HepG2 (cell line): ENCODE data around the gene WDR35. TPM values are rescaled to one million over a fixed set of nuclear protein-coding genes. Genes with fewer than 3 reads are reported as not detected.

Experiments
- ASH2L ChIP-seq: fragments of 300-600, 200-600 bp; sonication (generic); IDR thresholded peaks from 2 replicates; pipeline ENCODE4 v1.7.0; 2017; ENCODE audit warnings: low read depth, mild to moderate bottlenecking, moderate library complexity, mixed read lengths, low read length; ENCODE audit not compliant: insufficient read length
- CREB1 ChIP-seq, 2 experiments: fragments of 450-650 bp in 1 of 2; IDR thresholded peaks; 2 replicates each; pipeline ENCODE4 v1.6.1; 2016 to 2017; ENCODE audit warnings: control low read depth in 1 of 2, mild to moderate bottlenecking in 1 of 2, missing compliant biosample characterization in 1 of 2, missing genetic modification characterization in 1 of 2
- ESRRA ChIP-seq: sonication (generic); formaldehyde crosslinking; IDR thresholded peaks from 2 replicates; pipeline ENCODE4 v1.5.1; 2020; ENCODE audit warnings: mild to moderate bottlenecking, low read depth, missing genetic modification reagents
- FOSL2 ChIP-seq: sonication (generic); formaldehyde crosslinking; IDR thresholded peaks from 2 replicates; pipeline ENCODE4 v1.4.0; 2020; ENCODE audit warnings: missing genetic modification reagents
- FOXA1 ChIP-seq, 2 experiments: fragments of 450-650 bp in 1 of 2; sonication (generic) in 1 of 2; formaldehyde crosslinking in 1 of 2; IDR thresholded peaks; 2 replicates each; pipeline versions ENCODE4 v1.4.0 to v1.6.1; 2016 to 2020; ENCODE audit warnings: missing genetic modification reagents in 1 of 2
- HOXA9 ChIP-seq: sonication (generic); formaldehyde crosslinking; IDR thresholded peaks from 2 replicates; pipeline ENCODE4 v1.8.1; 2022; ENCODE audit warnings: missing genetic modification reagents, mild to moderate bottlenecking, moderate library complexity, borderline replicate concordance
- NFKB2 ChIP-seq: sonication (generic); formaldehyde crosslinking; IDR thresholded peaks from 2 replicates; pipeline ENCODE4 v1.4.0; 2020; ENCODE audit warnings: missing genetic modification reagents, borderline replicate concordance
- PITX1 ChIP-seq: sonication (generic); formaldehyde crosslinking; IDR thresholded peaks from 2 replicates; pipeline ENCODE4 v1.5.1; 2020; ENCODE audit warnings: mild to moderate bottlenecking, missing genetic modification reagents
- SKI ChIP-seq: fragments of 450-650 bp; IDR thresholded peaks from one replicate; pipeline ENCODE4 v1.6.1; 2018; ENCODE audit warnings: mild to moderate bottlenecking; ENCODE audit not compliant: partially characterized antibody
- SOX5 ChIP-seq: IDR thresholded peaks from 2 replicates; pipeline ENCODE4 v1.6.1; 2016; ENCODE audit warnings: borderline replicate concordance
- SOX6 ChIP-seq, 2 experiments: fragments of 450-650 bp in 1 of 2; sonication (generic) in 1 of 2; formaldehyde crosslinking in 1 of 2; IDR thresholded peaks; 2 replicates each; pipeline versions ENCODE4 v1.4.0 to v1.6.1; 2017 to 2020; ENCODE audit warnings: antibody characterized with exemption in 1 of 2, mild to moderate bottlenecking in 1 of 2, missing genetic modification reagents in 1 of 2
- TEAD3 ChIP-seq: optimal IDR thresholded peaks from 2 replicates; pipeline ENCODE3; 2016; ENCODE audit warnings: borderline replicate concordance
- ZNF260 ChIP-seq: sonication (generic); formaldehyde crosslinking; IDR thresholded peaks from 2 replicates; pipeline ENCODE4 v1.4.0; 2020; ENCODE audit warnings: missing genetic modification reagents, low read depth, mild to moderate bottlenecking, borderline replicate concordance
- ZNF280D ChIP-seq: sonication (generic); formaldehyde crosslinking; IDR thresholded peaks from 2 replicates; pipeline ENCODE4 v1.5.1; 2020; ENCODE audit warnings: mild to moderate bottlenecking, missing genetic modification reagents
- ZNF354B ChIP-seq: sonication (generic); formaldehyde crosslinking; IDR thresholded peaks from 2 replicates; pipeline ENCODE4 v1.8.0; 2022; ENCODE audit warnings: mild to moderate bottlenecking, missing genetic modification reagents
- ZNF362 ChIP-seq: sonication (generic); formaldehyde crosslinking; IDR thresholded peaks from 2 replicates; pipeline ENCODE4 v1.4.0; 2020; ENCODE audit warnings: missing genetic modification reagents, mild to moderate bottlenecking, borderline replicate concordance
- ZNF503 ChIP-seq: sonication (generic); formaldehyde crosslinking; IDR thresholded peaks from 2 replicates; pipeline ENCODE4 v1.4.0; 2020; ENCODE audit warnings: missing genetic modification reagents
- ZNF704 ChIP-seq: sonication (generic); formaldehyde crosslinking; IDR thresholded peaks from 2 replicates; pipeline ENCODE4 v1.8.1; 2023; ENCODE audit warnings: mild to moderate bottlenecking, inconsistent platforms, moderate library complexity, missing genetic modification reagents, borderline replicate concordance
- ZSCAN9 ChIP-seq: IDR thresholded peaks from 2 replicates; pipeline ENCODE4 v1.6.1; 2016; ENCODE audit warnings: borderline replicate concordance
- polyA plus RNA-seq, 8 experiments: library from polyadenylated mRNA; depleted of rRNA in 3 of 8; stranded (reverse) in 7 of 8; unstranded in 1 of 8; fragments of >200 nt; fragmentation: Illumina TruSeq in 4 of 8; extraction: Trizol in 4 of 8; gene quantifications; 2 replicates each; pipeline versions ENCODE4 v1.2.1 to v1.2.3, GENCODE V29; 2011 to 2016; ENCODE audit warnings: low read depth in 4 of 8, missing spikeins in 1 of 8, mixed read lengths in 1 of 8; ENCODE audit not compliant: insufficient read depth in 1 of 8
- total RNA-seq, 5 experiments: library from RNA; depleted of rRNA; stranded (reverse); fragments of >200 nt; fragmentation: Illumina TruSeq; extraction: Trizol; gene quantifications; 2 replicates each; pipeline ENCODE4 v1.2.3, GENCODE V29; 2016; ENCODE audit warnings: low read depth in 1 of 5
- TF ChIP-seq, protein P1 (sequence below): IDR thresholded peaks from 2 replicates; pipeline ENCODE4 v1.6.1; 2012; ENCODE audit warnings: low read depth, low read length, improper control_type of control experiment

Gene WDR35
- total and polyA plus RNA-seq, 2 of the 13 experiments (the other 11 are each of a cell fraction or from before 2014, with no cell fraction given), result 11.1 to 19.6 TPM

DNA sequence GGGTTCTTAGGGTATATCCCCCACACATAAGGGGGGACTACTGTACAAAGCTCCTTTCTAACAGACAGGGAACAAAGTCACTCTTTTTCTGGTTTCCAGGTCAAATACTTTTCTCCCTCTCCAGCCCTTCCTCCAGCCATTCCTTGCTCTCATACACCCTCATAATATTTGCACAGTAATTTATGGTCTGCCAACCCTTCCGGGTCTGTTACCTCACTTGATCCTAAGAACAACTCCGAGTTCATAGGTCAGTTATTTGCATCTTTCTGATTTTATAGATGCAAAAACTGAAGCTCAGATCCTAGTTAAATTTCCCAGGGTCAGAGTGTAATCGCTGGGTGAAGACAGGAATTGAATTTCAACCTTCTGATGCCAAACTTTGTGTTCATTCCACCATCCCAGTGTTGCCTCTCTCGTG lies 37.4 kb upstream of the WDR35 start (continued):
- TF ChIP-seq ZNF362 (CRISPR knock-in tag), result no peak
- TF ChIP-seq ZNF280D (CRISPR knock-in tag), result 0 out of 2 replicates have a peak, but pooled peaks have one; percentile 33
- no peak for TF ChIP-seq ZNF704 (CRISPR knock-in tag)
- TF ChIP-seq PITX1, result peak; percentile 62
- TF ChIP-seq ZNF503 (CRISPR knock-in tag), result peak; percentile 67
- TF ChIP-seq, protein P1, sequence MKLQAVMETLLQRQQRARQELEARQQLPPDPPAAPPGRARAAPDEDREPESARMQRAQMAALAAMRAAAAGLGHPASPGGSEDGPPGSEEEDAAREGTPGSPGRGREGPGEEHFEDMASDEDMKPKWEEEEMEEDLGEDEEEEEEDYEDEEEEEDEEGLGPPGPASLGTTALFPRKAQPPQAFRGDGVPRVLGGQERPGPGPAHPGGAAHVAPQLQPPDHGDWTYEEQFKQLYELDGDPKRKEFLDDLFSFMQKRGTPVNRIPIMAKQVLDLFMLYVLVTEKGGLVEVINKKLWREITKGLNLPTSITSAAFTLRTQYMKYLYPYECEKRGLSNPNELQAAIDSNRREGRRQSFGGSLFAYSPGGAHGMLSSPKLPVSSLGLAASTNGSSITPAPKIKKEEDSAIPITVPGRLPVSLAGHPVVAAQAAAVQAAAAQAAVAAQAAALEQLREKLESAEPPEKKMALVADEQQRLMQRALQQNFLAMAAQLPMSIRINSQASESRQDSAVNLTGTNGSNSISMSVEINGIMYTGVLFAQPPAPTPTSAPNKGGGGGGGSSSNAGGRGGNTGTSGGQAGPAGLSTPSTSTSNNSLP, result 0 out of 2 replicates have a peak, but pooled peaks have one; percentile 22
- TF ChIP-seq ZNF260 (CRISPR knock-in tag), result no peak
- TF ChIP-seq SOX5 (CRISPR knock-in tag), result peak; percentile 63; the same call in 1 of the 2 replicates
- peak; percentile 76 for TF ChIP-seq TEAD3 (CRISPR knock-in tag)
- TF ChIP-seq FOXA1 (IDR thresholded peaks at IDR 0.05), result no peak
- peak; percentile 66 for TF ChIP-seq FOXA1 (CRISPR knock-in tag; IDR thresholded peaks at IDR 0.05)
- TF ChIP-seq SKI, result peak; percentile 51
- TF ChIP-seq HOXA9 (CRISPR knock-in tag), result peak; percentile 94; the same call in 1 of the 2 replicates
- TF ChIP-seq ZSCAN9 (CRISPR knock-in tag), result peak; percentile 75; the same call in 1 of the 2 replicates
- no peak for TF ChIP-seq CREB1 (IDR thresholded peaks at IDR 0.05)
- TF ChIP-seq CREB1 (CRISPR knock-in tag; IDR thresholded peaks at IDR 0.05), result peak; percentile 21; the same call in 1 of the 2 replicates
- no peak for TF ChIP-seq NFKB2 (CRISPR knock-in tag)
- TF ChIP-seq ZNF354B (CRISPR knock-in tag), result no peak
- peak; percentile 50 for TF ChIP-seq FOSL2
- no peak for TF ChIP-seq SOX6 (IDR thresholded peaks at IDR 0.05)
- peak; percentile 62 for TF ChIP-seq SOX6 (CRISPR knock-in tag; IDR thresholded peaks at IDR 0.05)
- peak; percentile 21 for TF ChIP-seq ASH2L
- TF ChIP-seq ESRRA (CRISPR knock-in tag), result 0 out of 2 replicates have a peak, but pooled peaks have one; percentile 21
